Hematopoietic multipotent progenitor cell treated with erythropoietin and hydrocortisone succinate and interleukin-3 and kit ligand, for 17 days (in vitro differentiated cells): ENCODE measurements around the gene TMEM63B.
"Not testable (repeated sequence)": the region's sequence is repeated elsewhere in the genome, so short reads cannot be mapped to it uniquely, and the experiment has no call there.

ENCODE experiments used
- DNase-seq: peaks from one replicate; pipeline ENCODE4 v3.0.0-alpha.2; 2015; ENCODE audit warnings: low spot score

The TMEM63B gene

GRCh38 chr6:44193307-44193910 is 66.1 kb downstream of the TMEM63B start:
- DNase-seq = no peak

- DNase-seq = no peak
These were observed 67.0 kb downstream of the TMEM63B start for GRCh38 chr6:44194326-44194725.

- DNase-seq = not testable (repeated sequence)
These were observed 69.0 kb downstream of the TMEM63B start for GRCh38 chr6:44196351-44196750.

- no peak for DNase-seq
These were observed 71.3 kb downstream of the TMEM63B start for GRCh38 chr6:44198684-44199083.

GRCh38 chr6:44199883-44200282 is 72.5 kb downstream of the TMEM63B start:
- no peak for DNase-seq

- no peak for DNase-seq
These were observed 73.8 kb downstream of the TMEM63B start for GRCh38 chr6:44201200-44201599.

GRCh38 chr6:44201638-44202303 is 74.4 kb downstream of the TMEM63B start:
- DNase-seq = no peak

GRCh38 chr6:44202332-44202971 is 75.1 kb downstream of the TMEM63B start:
- DNase-seq = no peak

GRCh38 chr6:44202972-44203750 is 75.8 kb downstream of the TMEM63B start:
- DNase-seq = no peak

GRCh38 chr6:44203955-44204354 is 76.6 kb downstream of the TMEM63B start:
- no peak for DNase-seq
